Activated effector memory CD4-positive, alpha-beta T cell treated with anti-CD3 and anti-CD28 coated beads, Interleukin-2, amount 50 U/mL, for 16 hours (primary cell): ENCODE results near the gene KRTAP2-4.
"Not testable (repeated sequence)": the region's sequence is repeated elsewhere in the genome, so short reads cannot be mapped to it uniquely, and the experiment has no call there.

Experiments used
- DNase-seq: peaks from one replicate; pipeline ENCODE4 v3.0.0-alpha.2; 2020

Gene KRTAP2-4, protein sequence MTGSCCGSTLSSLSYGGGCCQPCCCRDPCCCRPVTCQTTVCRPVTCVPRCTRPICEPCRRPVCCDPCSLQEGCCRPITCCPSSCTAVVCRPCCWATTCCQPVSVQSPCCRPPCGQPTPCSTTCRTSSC

DNA sequence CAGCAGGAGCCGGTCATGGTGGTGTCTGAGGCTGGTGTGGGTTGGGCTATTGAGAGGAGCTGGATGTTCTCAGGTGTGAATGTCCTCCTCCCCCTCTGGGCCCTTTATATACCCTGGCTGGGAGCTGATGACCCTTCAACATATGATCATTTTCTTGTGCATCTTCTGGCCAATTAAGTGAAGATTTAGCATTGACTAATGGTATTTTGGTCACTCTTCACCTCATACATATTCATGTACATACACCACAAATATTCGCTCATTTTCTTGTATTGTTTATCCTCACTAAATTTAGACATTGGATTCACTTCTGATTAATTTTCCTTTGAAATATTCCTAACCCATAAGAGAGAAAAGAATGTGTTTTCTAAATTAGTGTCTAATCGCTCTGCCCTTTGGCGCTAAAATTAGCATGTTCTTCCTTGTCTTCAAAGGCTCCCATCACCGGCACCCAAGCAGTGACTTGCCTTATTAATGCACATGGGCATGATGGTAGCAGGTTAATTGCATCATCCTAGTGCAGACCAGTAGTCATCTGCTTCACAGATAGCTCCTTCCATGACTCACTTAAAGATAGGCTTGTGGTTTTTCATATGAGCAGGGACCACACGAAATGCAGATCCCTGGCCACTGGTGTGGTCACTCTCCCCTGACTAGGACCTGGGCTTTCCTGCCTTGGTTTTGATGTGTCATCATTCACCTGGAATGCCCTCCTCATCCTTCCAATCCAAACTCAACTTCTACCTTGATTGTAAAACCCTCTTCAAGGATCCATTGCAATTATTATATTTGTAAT lies at the start of gene KRTAP2-4:
TSS of gene KRTAP2-4 (minus strand) at position 51 of the 796 bp plus-strand sequence. CDS start at position 17, 34 bp downstream.
- no peak for DNase-seq

DNA sequence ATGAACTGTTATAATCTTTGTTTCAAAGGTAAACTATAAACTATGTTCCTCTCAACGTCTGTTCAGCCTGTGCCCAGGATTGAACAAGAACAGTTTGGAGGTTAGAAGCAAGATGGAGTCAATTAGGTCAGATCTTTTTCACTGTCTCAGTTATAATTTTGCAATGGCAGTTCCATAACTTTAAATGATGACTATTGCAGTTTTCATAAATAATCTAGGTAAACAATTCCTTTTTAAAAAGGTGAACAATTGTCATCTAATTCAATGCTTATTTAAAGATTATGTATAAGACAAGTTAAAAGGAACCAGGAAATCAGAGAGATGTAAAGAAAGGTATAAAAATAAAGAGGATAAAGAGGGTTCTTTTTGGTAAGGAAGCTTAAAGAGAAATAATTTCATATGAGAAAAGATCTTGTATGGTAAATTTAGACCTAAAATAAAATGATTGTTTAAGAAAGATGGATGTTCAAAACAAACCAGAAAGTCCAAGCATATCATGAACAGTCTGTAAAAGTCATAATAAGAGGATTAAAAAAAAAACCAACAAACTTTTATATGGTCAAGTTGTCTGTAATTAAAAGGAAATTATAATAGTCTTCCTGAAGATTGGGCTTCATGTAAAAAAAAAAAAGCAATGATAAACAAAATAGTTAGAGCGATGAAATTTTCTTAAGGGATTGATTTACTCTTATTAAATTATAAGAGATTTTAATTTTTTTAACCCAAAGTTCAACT lies 45.6 kb upstream of the KRTAP2-4 start:
- DNase-seq: no peak

DNA sequence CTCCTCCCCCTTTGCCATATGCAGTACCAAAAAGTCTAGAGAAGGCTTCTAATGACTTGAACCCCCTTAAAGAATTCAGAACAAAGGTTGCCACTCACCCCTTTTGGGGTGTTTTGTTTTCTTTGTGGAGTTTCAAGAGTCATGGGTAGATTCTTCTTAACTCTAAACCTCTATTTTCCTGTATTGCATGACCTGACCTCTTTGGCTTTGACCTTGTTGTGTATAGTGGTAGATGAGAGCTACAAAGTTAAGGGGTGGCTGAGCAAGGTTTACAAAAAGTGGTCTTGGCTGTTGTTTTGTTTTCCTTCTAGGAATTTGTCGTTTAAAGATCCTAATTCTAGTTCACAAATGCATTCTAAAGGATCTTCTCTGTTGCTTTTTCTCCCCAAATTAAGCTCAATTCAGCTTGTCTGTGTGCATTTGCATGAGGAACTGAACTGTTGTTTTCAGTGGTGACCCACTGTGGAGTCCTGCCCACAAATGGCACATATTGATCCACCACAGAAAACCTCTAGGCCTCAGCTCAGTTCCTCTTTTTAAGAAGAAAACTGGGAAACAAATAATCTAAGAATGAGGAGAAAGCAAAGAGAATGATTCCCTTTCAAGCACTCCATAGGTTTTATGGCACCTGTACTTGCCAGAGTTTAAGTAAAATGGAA lies 43.2 kb upstream of the KRTAP2-4 start:
- DNase-seq: not testable (repeated sequence)

DNA sequence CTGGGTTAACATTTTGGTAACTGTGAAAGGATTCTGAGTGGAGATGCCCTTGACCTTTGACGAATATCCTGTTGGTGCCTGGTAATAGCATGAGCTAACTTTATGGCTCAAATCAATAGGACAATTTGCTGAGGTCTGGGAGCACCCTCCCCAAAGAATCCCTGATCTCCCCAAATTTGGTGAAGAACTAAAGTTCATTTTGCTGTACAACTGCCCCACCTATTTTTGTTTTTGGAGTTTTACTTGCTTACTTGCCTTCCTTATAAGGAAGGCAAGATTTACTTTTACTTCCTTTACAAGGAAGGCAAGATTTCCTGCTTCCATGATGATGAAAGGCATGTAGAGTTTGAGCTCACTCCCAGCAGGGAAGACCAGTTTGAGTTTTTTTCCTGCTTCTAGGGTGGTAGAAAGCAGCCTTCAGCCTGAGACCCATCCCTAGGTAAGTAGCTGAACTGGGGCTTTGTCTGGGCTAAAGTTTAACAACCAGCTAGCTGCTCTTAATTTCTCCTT lies 42.3 kb upstream of the KRTAP2-4 start:
- no peak for DNase-seq

DNA sequence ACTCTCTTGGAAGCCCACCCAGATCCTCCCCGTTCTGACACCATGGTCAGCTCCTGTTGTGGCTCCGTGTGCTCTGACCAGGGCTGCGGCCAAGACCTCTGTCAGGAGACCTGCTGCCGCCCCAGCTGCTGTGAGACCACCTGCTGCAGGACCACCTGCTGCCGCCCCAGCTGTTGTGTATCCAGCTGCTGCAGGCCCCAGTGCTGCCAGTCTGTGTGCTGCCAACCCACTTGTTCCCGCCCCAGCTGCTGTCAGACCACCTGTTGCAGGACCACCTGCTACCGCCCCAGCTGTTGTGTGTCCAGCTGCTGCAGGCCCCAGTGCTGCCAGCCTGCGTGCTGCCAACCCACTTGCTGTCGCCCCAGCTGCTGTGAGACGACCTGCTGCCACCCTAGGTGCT lies 39.7 kb upstream of the KRTAP2-4 start, which contains the start of gene KRTAP4-9:
TSS of gene KRTAP4-9 (plus strand) at position 43 of the 400 bp plus-strand sequence. CDS start at position 43, 0 bp downstream.
- not testable (repeated sequence) for DNase-seq

DNA sequence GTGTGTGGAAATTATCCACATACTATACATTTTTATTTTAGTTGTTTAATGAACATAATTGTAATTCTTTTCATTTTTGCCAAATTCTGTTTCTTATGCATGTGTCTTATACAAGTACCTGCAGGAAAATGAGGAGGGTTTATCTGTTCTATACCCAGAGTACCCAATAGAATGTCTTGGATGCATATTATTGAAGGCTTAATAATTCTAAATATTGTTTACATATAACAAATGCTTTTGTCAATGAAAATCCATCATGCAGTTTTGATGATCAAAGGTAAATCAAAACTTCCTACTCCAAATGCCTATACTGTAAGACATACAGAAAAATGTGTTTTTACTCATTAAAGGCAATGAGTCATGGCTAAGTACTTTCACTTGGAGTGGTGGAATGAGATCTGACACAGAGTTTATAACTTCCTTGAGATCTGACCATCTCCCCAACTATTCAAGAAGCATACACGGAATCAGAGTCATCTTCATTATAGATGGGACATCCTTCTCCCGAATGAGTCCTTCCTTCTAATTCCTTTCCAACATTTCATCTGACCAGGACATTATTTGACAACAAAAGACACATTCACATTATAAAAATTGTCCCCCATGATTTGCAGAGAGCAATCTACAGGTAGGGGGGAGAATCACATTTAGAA lies 38.8 kb upstream of the KRTAP2-4 start:
- DNase-seq: not testable (repeated sequence)

GRCh38 chr17:41103896-41104295 lies 38.2 kb upstream of the KRTAP2-4 start:
- DNase-seq: no peak

DNA sequence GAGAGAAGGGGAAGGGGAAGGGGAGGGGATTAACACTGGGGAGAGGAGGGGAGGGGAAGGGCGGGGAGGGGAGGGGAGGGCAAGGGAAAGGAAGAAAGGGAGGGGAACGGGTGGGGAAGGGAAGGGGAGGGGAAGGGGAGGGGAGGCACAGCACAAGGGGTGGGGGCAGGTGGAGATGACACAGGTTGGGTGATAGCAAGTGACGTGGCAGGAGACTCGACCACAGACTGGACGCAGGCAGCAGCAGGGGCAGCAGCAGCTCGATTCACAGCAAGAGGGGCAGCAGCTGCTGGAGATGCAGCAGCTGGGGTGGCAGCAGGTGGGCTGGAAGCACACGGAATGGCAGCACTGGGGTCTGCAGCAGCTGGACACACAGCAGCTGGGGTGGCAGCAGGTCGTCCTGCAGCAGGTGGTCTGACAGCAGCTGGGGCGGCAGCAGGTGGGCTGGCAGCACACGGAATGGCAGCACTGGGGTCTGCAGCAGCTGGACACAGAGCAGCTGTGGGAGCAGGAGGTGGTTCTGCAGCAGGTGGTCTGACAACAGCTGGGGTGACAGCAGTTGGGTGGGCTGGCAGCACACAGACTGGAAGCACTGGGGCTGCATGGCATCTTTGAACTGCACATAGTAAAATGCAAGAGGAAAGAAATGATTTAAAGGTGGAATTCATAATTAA lies 36.0 kb upstream of the KRTAP2-4 start, which contains the start of gene KRTAP4-16:
TSS of gene KRTAP4-16 (minus strand) at position 624 of the 674 bp plus-strand sequence. CDS start at position 624, 0 bp downstream.
- no peak for DNase-seq

GRCh38 chr17:41099682-41100480 lies 34.2 kb upstream of the KRTAP2-4 start:
- DNase-seq: not testable (repeated sequence)

DNA sequence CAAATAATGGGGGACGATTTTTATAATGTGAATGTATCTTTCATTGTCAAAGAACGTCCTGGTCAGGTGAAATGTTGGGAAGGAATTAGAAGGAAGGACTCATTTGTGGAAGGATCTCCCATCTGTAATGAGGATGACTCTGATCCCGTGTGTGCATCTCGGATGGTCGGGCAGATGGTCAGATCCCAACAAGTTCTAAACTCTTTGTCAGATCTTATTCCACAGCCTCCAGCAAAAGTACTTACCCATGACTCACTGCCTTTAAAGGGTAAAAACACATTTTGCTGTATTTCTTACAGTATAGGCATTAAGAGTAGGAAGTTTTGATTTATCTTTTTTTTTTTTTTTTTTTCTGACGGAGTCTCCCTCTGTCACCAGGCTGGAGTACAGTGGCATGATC lies 32.8 kb upstream of the KRTAP2-4 start:
- no peak for DNase-seq

GRCh38 chr17:41098042-41098441 lies 32.4 kb upstream of the KRTAP2-4 start, which contains the start of gene KRTAP4-8:
Gene KRTAP4-8 (minus strand): TSS chr17:41098142. CDS start chr17:41098084, 58 bp downstream.
- no peak for DNase-seq

DNA sequence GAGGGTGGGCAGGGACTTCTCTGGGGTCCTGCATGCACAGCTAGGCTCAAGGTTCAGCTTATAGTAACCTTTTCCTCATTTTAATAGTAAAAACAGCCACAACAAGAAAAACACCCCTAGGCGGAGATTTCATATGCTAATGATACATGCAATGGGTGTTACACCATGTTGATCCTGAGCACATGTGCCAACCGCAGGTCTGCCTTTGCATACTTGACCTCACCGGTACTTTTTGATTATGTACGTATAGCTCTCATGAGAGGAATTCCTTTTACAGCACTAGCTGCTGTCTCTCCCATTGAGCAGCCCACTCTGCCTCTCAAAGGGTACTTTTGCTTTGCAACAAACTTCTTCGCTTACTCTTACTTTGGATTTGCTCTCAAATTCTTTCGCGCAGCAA lies 30.4 kb upstream of the KRTAP2-4 start:
- DNase-seq: no peak

GRCh38 chr17:41088760-41089352 lies 23.2 kb upstream of the KRTAP2-4 start:
- not testable (repeated sequence) for DNase-seq

GRCh38 chr17:41084100-41084856 lies 18.6 kb upstream of the KRTAP2-4 start, which contains the start of gene KRTAP4-7:
Gene KRTAP4-7 (plus strand): TSS chr17:41084150. CDS start chr17:41084207, 57 bp downstream.
- DNase-seq: not testable (repeated sequence)

DNA sequence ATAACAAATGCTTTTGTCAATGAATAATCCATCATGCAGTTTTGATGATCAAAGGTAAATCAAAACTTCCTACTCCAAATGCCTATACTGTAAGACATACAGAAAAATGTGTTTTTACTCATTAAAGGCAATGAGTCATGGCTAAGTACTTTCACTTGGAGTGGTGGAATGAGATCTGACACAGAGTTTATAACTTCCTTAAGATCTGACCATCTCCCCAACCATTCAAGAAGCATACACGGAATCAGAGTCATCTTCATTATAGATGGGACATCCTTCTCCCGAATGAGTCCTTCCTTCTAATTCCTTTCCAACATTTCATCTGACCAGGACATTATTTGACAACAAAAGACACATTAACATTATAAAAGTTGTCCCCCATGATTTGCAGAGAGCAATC lies 17.7 kb upstream of the KRTAP2-4 start:
- DNase-seq: not testable (repeated sequence)

GRCh38 chr17:41082626-41083025 lies 16.9 kb upstream of the KRTAP2-4 start:
- no peak for DNase-seq

DNA sequence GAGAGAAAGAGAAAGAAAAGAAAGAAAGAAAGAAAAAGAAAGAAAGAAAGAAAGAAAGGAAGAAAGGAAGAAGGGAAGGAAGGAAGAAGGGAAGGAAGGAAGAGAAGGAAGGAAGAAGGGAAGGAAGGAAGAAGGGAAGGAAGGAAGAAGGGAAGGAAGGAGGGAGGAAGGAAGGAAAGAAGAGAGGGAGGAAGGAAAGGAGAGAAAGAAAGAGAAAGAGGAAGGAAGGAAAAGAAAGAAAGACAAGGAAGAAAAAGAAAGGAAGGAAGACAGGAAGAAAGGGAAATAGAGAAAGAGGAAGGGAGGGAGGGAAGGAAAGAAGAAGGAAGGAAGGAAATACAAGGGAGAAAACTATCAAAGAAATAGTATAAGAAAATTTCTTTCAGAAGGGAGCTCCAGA lies 11.1 kb upstream of the KRTAP2-4 start:
- DNase-seq: no peak

DNA sequence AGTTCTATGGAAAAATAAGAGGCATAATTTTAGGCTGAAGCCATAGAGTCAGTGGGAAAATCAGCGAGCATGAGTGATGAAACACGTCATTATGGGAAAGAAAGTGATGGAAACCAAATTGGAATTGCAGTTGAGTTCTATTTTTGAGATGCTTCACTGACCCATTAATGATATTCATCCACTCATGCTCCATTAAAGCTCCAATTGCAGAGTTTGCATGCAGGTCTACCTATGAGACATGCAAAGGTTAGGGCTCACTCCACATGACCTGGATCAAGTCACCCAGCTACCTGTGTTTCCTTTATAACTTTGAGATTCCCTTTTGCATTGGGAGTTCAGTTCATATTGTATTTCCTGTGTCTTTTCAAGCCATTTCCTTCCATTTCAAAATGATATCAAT lies 8.0 kb upstream of the KRTAP2-4 start:
- no peak for DNase-seq
